HepG2 (cell line): Measurements from ENCODE around the gene POU2AF3. TPM values are rescaled to one million over a fixed set of nuclear protein-coding genes. Genes with fewer than 3 reads are reported as not detected.
A peak's percentile ranks its signal among the peaks of the same experiment; 100 is the strongest.

ENCODE experiments used
- ATAC-seq: fragments of 200-7000 bp; cut with Tn5 transposase; 3 replicates; pipeline ENCODE4 v1.9.1; 2020; ENCODE audit warnings: mild to moderate bottlenecking, moderate library complexity
- BruUV-seq: library from RNA; stranded (reverse); fragments of 400-500 nt; replicated peaks from 2 replicates; lab custom pipeline; 2021; lab: Mats Ljungman, UMichigan
- CTCF ChIA-PET: fragments of 300-600 bp; formaldehyde crosslinking; extraction: SDS; loops from one replicate; lab custom pipeline; 2021; ENCODE audit warnings: low total read pairs, inconsistent platforms, low intra/inter-chr PET ratio; lab: Yijun Ruan, JAX
- POLR2A ChIA-PET: fragments of 350-600 bp; sonication (Branson Sonifier 250); formaldehyde crosslinking; loops from one replicate; lab custom pipeline; 2020; ENCODE audit warnings: antibody characterized with exemption, inconsistent platforms; lab: Yijun Ruan, JAX
- DNase-seq: peaks from one replicate; pipeline ENCODE4 v3.0.0-alpha.2; 2015; ENCODE audit warnings: low spot score
- FAIRE-seq: peaks from 3 replicates; lab custom pipeline; 2011; peaks lifted over from hg19 to GRCh38; lab: Jason Lieb, UNC
- H2AFZ ChIP-seq: one replicate; pipeline ENCODE4 v1.6.1; 2011; ENCODE audit warnings: low read length, inconsistent platforms
- H3K27ac ChIP-seq: fragments of 300-600 bp; 3 replicates; pipeline ENCODE4 v1.8.0; 2011; ENCODE audit warnings: mixed run types, mild to moderate bottlenecking, mixed read lengths, low read length, inconsistent platforms; ENCODE audit not compliant: insufficient read depth; ENCODE audit errors: extremely low read length
- H3K27me3 ChIP-seq, 2 experiments: fragments of 200-600 bp in 1 of 2; 2 replicates in 1 of 2; 3 replicates in 1 of 2; pipeline versions ENCODE4 v1.6.0 to v1.8.0; 2011; ENCODE audit warnings: low read length in 2 of 2, mild to moderate bottlenecking in 2 of 2, moderate library complexity in 2 of 2, inconsistent platforms in 1 of 2; ENCODE audit not compliant: insufficient read depth in 2 of 2, control insufficient read depth in 1 of 2
- H3K36me3 ChIP-seq, 2 experiments: fragments of 200-600 bp in 1 of 2; replicated peaks in 1 of 2; 2 replicates in 1 of 2; 3 replicates in 1 of 2; pipeline versions ENCODE4 v1.5.1 to v1.8.0; 2011; ENCODE audit warnings: low read length in 2 of 2, inconsistent platforms in 1 of 2; ENCODE audit not compliant: insufficient read depth in 2 of 2, control insufficient read depth in 1 of 2
- H3K4me1 ChIP-seq: 2 replicates; pipeline ENCODE4 v1.5.1; 2012; ENCODE audit warnings: low read length, inconsistent platforms; ENCODE audit not compliant: insufficient read depth
- H3K4me2 ChIP-seq: 2 replicates; pipeline ENCODE4 v1.6.0; 2011; ENCODE audit warnings: low read depth, low read length, inconsistent platforms
- H3K4me3 ChIP-seq, 3 experiments: fragments of 200-600 bp in 1 of 3; sonication (generic), shearing (Covaris generic) in 1 of 3; replicated peaks in 1 of 3; 2 replicates each; pipeline ENCODE4 v1.5.1; 2011 to 2016; ENCODE audit warnings: low read length in 3 of 3, inconsistent platforms in 2 of 3, low read depth in 2 of 3, mild to moderate bottlenecking in 2 of 3, control low read depth in 1 of 3, mixed read lengths in 1 of 3; ENCODE audit not compliant: insufficient read depth in 1 of 3
- H3K79me2 ChIP-seq: one replicate; pipeline ENCODE4 v1.6.1; 2011; ENCODE audit warnings: low read length, inconsistent platforms; ENCODE audit not compliant: insufficient read depth
- H3K9ac ChIP-seq: 2 replicates; pipeline ENCODE4 v1.6.0; 2011; ENCODE audit warnings: mild to moderate bottlenecking, low read depth, low read length, inconsistent platforms; ENCODE audit not compliant: insufficient read depth
- H3K9me3 ChIP-seq: 2 replicates; pipeline ENCODE4 v1.5.1; 2012; ENCODE audit warnings: mild to moderate bottlenecking, low read length
- H4K20me1 ChIP-seq: 2 replicates; pipeline ENCODE4 v1.6.0; 2011; ENCODE audit warnings: inconsistent platforms, mild to moderate bottlenecking, low read length, moderate library complexity; ENCODE audit not compliant: insufficient read depth
- CHD4 ChIP-seq: fragments of 200-600 bp; sonication (generic); IDR thresholded peaks from 2 replicates; pipeline ENCODE4 v1.7.0; 2017; ENCODE audit warnings: mild to moderate bottlenecking, low read length, borderline replicate concordance
- NFIB ChIP-seq: sonication (generic); formaldehyde crosslinking; IDR thresholded peaks from 2 replicates; pipeline ENCODE4 v1.9.0; 2021; ENCODE audit warnings: missing genetic modification reagents, mild to moderate bottlenecking, borderline replicate concordance
- PPARG ChIP-seq: conservative IDR thresholded peaks from 2 replicates; pipeline ENCODE4 v1.6.1; 2016; ENCODE audit warnings: missing biosample characterization, missing genetic modification reagents
- RCOR2 ChIP-seq: IDR thresholded peaks from 2 replicates; pipeline ENCODE4 v1.6.1; 2016; ENCODE audit warnings: missing biosample characterization, missing genetic modification reagents
- ZMYM3 ChIP-seq: sonication (generic); formaldehyde crosslinking; IDR thresholded peaks from 2 replicates; pipeline ENCODE4 v1.5.1; 2020; ENCODE audit warnings: mild to moderate bottlenecking, missing genetic modification reagents
- ZNF629 ChIP-seq: sonication (generic); formaldehyde crosslinking; conservative IDR thresholded peaks from 2 replicates; pipeline ENCODE4 v1.5.0; 2020; ENCODE audit warnings: missing genetic modification reagents
- WGBS: methylation state at CpG from one replicate; pipeline ENCODE4 v1.1.6; 2017; ENCODE audit warnings: low lambda C conversion rate; 5-methylcytosine and 5-hydroxymethylcytosine counted together
- in situ Hi-C: cut with HindIII; loops from 2 replicates; pipeline ENCODE4 v1.10.0; 2017; ENCODE audit warnings: low pct_unique_long_range_greater_than_20kb; ENCODE audit not compliant: extremely low pct_ligation_motif_present
- intact Hi-C: fragments of 100-400 bp; cut with micrococcal nuclease; formaldehyde crosslinking; loops from one replicate; pipeline ENCODE4 v1.10.0; 2022; ENCODE audit not compliant: unreplicated experiment
- polyA plus RNA-seq, 8 experiments: library from polyadenylated mRNA; depleted of rRNA in 3 of 8; stranded (reverse) in 7 of 8; unstranded in 1 of 8; fragments of >200 nt; fragmentation: Illumina TruSeq in 4 of 8; extraction: Trizol in 4 of 8; gene quantifications; 2 replicates each; pipeline versions ENCODE4 v1.2.1 to v1.2.3, GENCODE V29; 2011 to 2016; ENCODE audit warnings: low read depth in 4 of 8, missing spikeins in 1 of 8, mixed read lengths in 1 of 8; ENCODE audit not compliant: insufficient read depth in 1 of 8
- total RNA-seq, 5 experiments: library from RNA; depleted of rRNA; stranded (reverse); fragments of >200 nt; fragmentation: Illumina TruSeq; extraction: Trizol; gene quantifications; 2 replicates each; pipeline ENCODE4 v1.2.3, GENCODE V29; 2016; ENCODE audit warnings: low read depth in 1 of 5
- TF ChIP-seq, protein P1 (sequence below): IDR thresholded peaks from 2 replicates; pipeline ENCODE4 v1.6.1; 2016; ENCODE audit warnings: missing compliant biosample characterization, missing genetic modification reagents, borderline replicate concordance
- TF ChIP-seq, protein P2 (sequence below): sonication (generic); formaldehyde crosslinking; conservative IDR thresholded peaks from 2 replicates; pipeline ENCODE4 v1.4.0; 2020; ENCODE audit warnings: missing genetic modification reagents

POU2AF3 gene
- total and polyA plus RNA-seq, 2 of the 13 experiments (the other 11 are each of a cell fraction or from before 2014, with no cell fraction given), result 7.8 to 71.2 TPM

DNA sequence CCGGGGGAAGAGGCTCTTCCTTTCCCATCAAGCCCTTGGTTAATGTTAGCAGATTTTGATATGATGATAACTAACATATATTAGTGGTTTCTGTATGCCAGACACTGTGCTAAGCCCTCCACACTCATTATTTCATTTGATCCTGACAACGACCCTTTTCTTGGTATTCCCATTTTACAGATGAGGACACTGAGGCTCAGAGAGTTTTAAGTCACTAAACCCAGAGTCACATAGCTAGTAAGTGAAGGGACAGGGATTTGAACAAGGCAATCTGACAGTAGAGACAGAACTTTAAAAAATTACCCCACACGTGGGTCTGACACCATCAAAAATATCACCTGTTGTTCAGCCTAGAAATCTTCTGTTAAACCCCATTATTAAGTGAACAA is 58.3 kb downstream of the POU2AF3 start:
- in situ Hi-C loops, result loop anchor here (5.0 kb wide), 1 partner anchor 59 kb away; the partner anchor contains the start of gene POU2AF3
- no TSS peak for BruUV-seq
- FAIRE-seq, result no peak

More for the DNA sequence above, 58.3 kb downstream of the POU2AF3 start:
- Histone ChIP-seq H3K27ac (peak overlapping the region; percentile 98), H3K4me3 (no peak overlapping the region), H3K9me3 (no peaks in the 10 kb centered on the region), H2AFZ (no peak overlapping the region), H3K27me3 (no peaks in the 10 kb centered on the region), H3K9ac (no peak overlapping the region), H3K4me2 (no peak overlapping the region), H3K36me3 (no peaks in the 10 kb centered on the region), H3K79me2 (no peaks in the 10 kb centered on the region), H4K20me1 (no peaks in the 10 kb centered on the region), H3K4me1 (peaks cover 100% of the 10 kb centered on the region)
- 90% methylated on average over 3 of the region's 3 CpGs for WGBS
- TF ChIP-seq CHD4, result peak; percentile 62; the same call in 1 of the 2 replicates
- TF ChIP-seq PPARG (CRISPR knock-in tag), result no peak
- TF ChIP-seq RCOR2 (CRISPR knock-in tag), result peak; percentile 26; the same call in 1 of the 2 replicates
- TF ChIP-seq ZNF629 (CRISPR knock-in tag), result peak; percentile 93
- TF ChIP-seq, protein P1, sequence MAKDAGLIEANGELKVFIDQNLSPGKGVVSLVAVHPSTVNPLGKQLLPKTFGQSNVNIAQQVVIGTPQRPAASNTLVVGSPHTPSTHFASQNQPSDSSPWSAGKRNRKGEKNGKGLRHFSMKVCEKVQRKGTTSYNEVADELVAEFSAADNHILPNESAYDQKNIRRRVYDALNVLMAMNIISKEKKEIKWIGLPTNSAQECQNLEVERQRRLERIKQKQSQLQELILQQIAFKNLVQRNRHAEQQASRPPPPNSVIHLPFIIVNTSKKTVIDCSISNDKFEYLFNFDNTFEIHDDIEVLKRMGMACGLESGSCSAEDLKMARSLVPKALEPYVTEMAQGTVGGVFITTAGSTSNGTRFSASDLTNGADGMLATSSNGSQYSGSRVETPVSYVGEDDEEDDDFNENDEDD (CRISPR knock-in tag), result 0 out of 2 replicates have a peak, but pooled peaks have one; percentile 4
- TF ChIP-seq, protein P2, sequence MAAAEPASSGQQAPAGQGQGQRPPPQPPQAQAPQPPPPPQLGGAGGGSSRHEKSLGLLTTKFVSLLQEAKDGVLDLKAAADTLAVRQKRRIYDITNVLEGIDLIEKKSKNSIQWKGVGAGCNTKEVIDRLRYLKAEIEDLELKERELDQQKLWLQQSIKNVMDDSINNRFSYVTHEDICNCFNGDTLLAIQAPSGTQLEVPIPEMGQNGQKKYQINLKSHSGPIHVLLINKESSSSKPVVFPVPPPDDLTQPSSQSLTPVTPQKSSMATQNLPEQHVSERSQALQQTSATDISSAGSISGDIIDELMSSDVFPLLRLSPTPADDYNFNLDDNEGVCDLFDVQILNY, result no peak
- no peak for TF ChIP-seq NFIB (CRISPR knock-in tag)
- peak; percentile 51; the same call in 1 of the 2 replicates for TF ChIP-seq ZMYM3 (CRISPR knock-in tag)
- no peak for ATAC-seq
- no peak for DNase-seq
- intact Hi-C loops, result no loop called here
- CTCF ChIA-PET, result no interaction called here
- POLR2A ChIA-PET, result interaction anchor here (1.8 to 12.2 kb wide), 2 partner anchors 23 to 57 kb away, joined by 6 to 197 read pairs; no protein-coding TSS in a partner anchor
